K562 (cell line): Measurements from ENCODE around the gene FMO5. TPM values are rescaled to one million over a fixed set of nuclear protein-coding genes. Genes with fewer than 3 reads are reported as not detected.

Experiments
- C11orf30 ChIP-seq: fragments of 450-650 bp; IDR thresholded peaks from 2 replicates; pipeline ENCODE4 v1.6.1; 2016; ENCODE audit warnings: low read depth, mild to moderate bottlenecking
- NBN ChIP-seq: fragments of 450-650 bp; IDR thresholded peaks from 2 replicates; pipeline ENCODE4 v1.6.1; 2016; ENCODE audit warnings: low read depth, mild to moderate bottlenecking
- ZBTB40 ChIP-seq, 2 experiments: fragments of 450-650 bp in 1 of 2; sonication (generic) in 1 of 2; formaldehyde crosslinking in 1 of 2; IDR thresholded peaks; 2 replicates each; pipeline versions ENCODE4 v1.7.1 to v1.9.0; 2016 to 2022; ENCODE audit warnings: inconsistent platforms in 1 of 2, mild to moderate bottlenecking in 1 of 2, missing genetic modification reagents in 1 of 2
- polyA plus RNA-seq, 8 experiments: library from polyadenylated mRNA; depleted of rRNA in 4 of 8; stranded (reverse) in 5 of 8; unstranded in 3 of 8; fragments of >200 nt; fragmentation: Nextera tagmentation in 2 of 8; fragmentation: Illumina TruSeq in 1 of 8; extraction: Ambion mirVana in 2 of 8; extraction: Trizol in 1 of 8; gene quantifications; 2 replicates each; pipeline versions ENCODE4 v1.2.1 to v1.2.3, GENCODE V29; 2011 to 2014; ENCODE audit warnings: inconsistent platforms in 1 of 8, missing spikeins in 1 of 8
- total RNA-seq, 7 experiments: library from RNA; depleted of rRNA in 6 of 7; stranded (reverse); fragments of >200 nt in 6 of 7; fragmentation: Illumina TruSeq in 2 of 7; extraction: Trizol in 2 of 7; gene quantifications; 2 replicates each; pipeline versions ENCODE4 v1.2.1 to v1.2.3, GENCODE V29; 2011 to 2021; ENCODE audit warnings: low replicate concordance in 1 of 7

The FMO5 gene
- total and polyA plus RNA-seq, 9 of the 15 experiments (the other 6 are each of a cell fraction or from before 2014, with no cell fraction given): 0.11 to 0.69 (median 0.19) TPM; not detected in 1

GRCh38 chr1:147169840-147170674, 55.1 kb downstream of the FMO5 start (continued):
- TF ChIP-seq ZBTB40 (IDR thresholded peaks at IDR 0.05) (0 out of 2 replicates have a peak, but pooled peaks have one; percentile 27), ZBTB40 (CRISPR knock-in tag; IDR thresholded peaks at IDR 0.05) (no peak), C11orf30 (peak; percentile 73), NBN (no peak)
